ENCODE results near the gene HRCT1.

The HRCT1 gene

GRCh38 chr9:35948901-35949318, 42.9 kb downstream of the HRCT1 start:
- Histone ChIP-seq H3K4me3 (ENCODE audit: low read depth in 1 of 2, low read length in 2 of 2) (no peak overlapping the region), H3K9ac (ENCODE audit: low read depth, low read length) (no peak overlapping the region), H3K27me3 (ENCODE audit: insufficient read depth, low read length, poor library complexity) (no peaks in the 10 kb centered on the region), H3K4me1 (ENCODE audit: insufficient read depth, low read length) (no peaks in the 10 kb centered on the region), H3K79me2 (ENCODE audit: insufficient read depth, low read length) (no peaks in the 10 kb centered on the region), H2AFZ (ENCODE audit: low read depth, low read length) (no peak overlapping the region), H3K27ac (ENCODE audit: low read length) (no peak overlapping the region), H3K9me3 (ENCODE audit: insufficient read depth, low read length, severe bottlenecking) (no peaks in the 10 kb centered on the region), H3K4me2 (ENCODE audit: insufficient read depth, low read length) (no peak overlapping the region), H3K36me3 (ENCODE audit: insufficient read depth, low read length) (no peaks in the 10 kb centered on the region), H4K20me1 (ENCODE audit: insufficient read depth, low read length) (no peaks in the 10 kb centered on the region)
- no peak for DNase-seq
- TF ChIP-seq EZH2 (IDR thresholded peaks at IDR 0.05; ENCODE audit: borderline replicate concordance, low read depth, low read length, severe bottlenecking) (no peak), CTCF (IDR thresholded peaks at IDR 0.05; ENCODE audit: borderline replicate concordance, extremely low read depth, low read length, poor library complexity, severe bottlenecking) (no peak)
- no peak for ATAC-seq (ENCODE audit: insufficient read depth, low read depth)

- H3K4me1 ChIP-seq (ENCODE audit: insufficient read depth, low read length): no peaks in the 10 kb centered on the region
- DNase-seq: no peak
- no peak overlapping the region for H3K9ac ChIP-seq (ENCODE audit: low read depth, low read length)
- no peaks in the 10 kb centered on the region for H3K36me3 ChIP-seq (ENCODE audit: insufficient read depth, low read length)
- H3K27me3 ChIP-seq (ENCODE audit: insufficient read depth, low read length, poor library complexity): no peaks in the 10 kb centered on the region
- TF ChIP-seq EZH2 (IDR thresholded peaks at IDR 0.05; ENCODE audit: borderline replicate concordance, low read depth, low read length, severe bottlenecking) (no peak), CTCF (IDR thresholded peaks at IDR 0.05; ENCODE audit: borderline replicate concordance, extremely low read depth, low read length, poor library complexity, severe bottlenecking) (no peak)
- no peak for ATAC-seq (ENCODE audit: insufficient read depth, low read depth)
- no peaks in the 10 kb centered on the region for H3K79me2 ChIP-seq (ENCODE audit: insufficient read depth, low read length)
- no peaks in the 10 kb centered on the region for H4K20me1 ChIP-seq (ENCODE audit: insufficient read depth, low read length)
- no peak overlapping the region for H2AFZ ChIP-seq (ENCODE audit: low read depth, low read length)
- no peak overlapping the region for H3K4me3 ChIP-seq (ENCODE audit: low read depth in 1 of 2, low read length in 2 of 2)
- no peak overlapping the region for H3K4me2 ChIP-seq (ENCODE audit: insufficient read depth, low read length)
- H3K9me3 ChIP-seq (ENCODE audit: insufficient read depth, low read length, severe bottlenecking): no peaks in the 10 kb centered on the region
- H3K27ac ChIP-seq (ENCODE audit: low read length): no peak overlapping the region
Measured at GRCh38 chr9:35951736-35952135, 45.7 kb downstream of the HRCT1 start.

GRCh38 chr9:35952526-35953191, 46.7 kb downstream of the HRCT1 start:
- Histone ChIP-seq H3K27me3 (ENCODE audit: insufficient read depth, low read length, poor library complexity) (peaks cover 2% of the 10 kb centered on the region), H3K4me1 (ENCODE audit: insufficient read depth, low read length) (no peaks in the 10 kb centered on the region), H3K9ac (ENCODE audit: low read depth, low read length) (no peak overlapping the region), H2AFZ (ENCODE audit: low read depth, low read length) (no peak overlapping the region), H3K27ac (ENCODE audit: low read length) (no peak overlapping the region), H4K20me1 (ENCODE audit: insufficient read depth, low read length) (no peaks in the 10 kb centered on the region), H3K4me2 (ENCODE audit: insufficient read depth, low read length) (no peak overlapping the region), H3K4me3 (ENCODE audit: low read depth in 1 of 2, low read length in 2 of 2) (no peak overlapping the region), H3K36me3 (ENCODE audit: insufficient read depth, low read length) (no peaks in the 10 kb centered on the region), H3K9me3 (ENCODE audit: insufficient read depth, low read length, severe bottlenecking) (no peaks in the 10 kb centered on the region), H3K79me2 (ENCODE audit: insufficient read depth, low read length) (no peaks in the 10 kb centered on the region)
- TF ChIP-seq EZH2 (IDR thresholded peaks at IDR 0.05; ENCODE audit: borderline replicate concordance, low read depth, low read length, severe bottlenecking) (no peak), CTCF (IDR thresholded peaks at IDR 0.05; ENCODE audit: borderline replicate concordance, extremely low read depth, low read length, poor library complexity, severe bottlenecking) (no peak)
- ATAC-seq (ENCODE audit: insufficient read depth, low read depth) (no peak), DNase-seq (no peak)
